Immature natural killer cell (primary cell): ENCODE data around the gene ENTPD8. TPM values are rescaled to one million over a fixed set of nuclear protein-coding genes. Genes with fewer than 3 reads are reported as not detected.
"Not testable (repeated sequence)": the region's sequence is repeated elsewhere in the genome, so short reads cannot be mapped to it uniquely, and the experiment has no call there.

Experiments
- DNase-seq, 3 donors: peaks; one replicate each; pipeline ENCODE4 v3.0.0; 2022; ENCODE audit warnings: mixed read lengths in 1 of 3
- H3K27ac Mint-ChIP-seq, 6 donors: one replicate each; pipeline ENCODE4 v1.8.0; 2020; ENCODE audit warnings: mixed read lengths in 6 of 6, mild to moderate bottlenecking in 5 of 6, inconsistent platforms in 4 of 6, moderate library complexity in 3 of 6
- H3K27me3 Mint-ChIP-seq, 3 donors: one replicate each; pipeline ENCODE4 v1.8.0; 2020 to 2021; ENCODE audit warnings: low read depth in 3 of 3, mild to moderate bottlenecking in 3 of 3, mixed read lengths in 3 of 3, moderate library complexity in 3 of 3, inconsistent platforms in 1 of 3
- H3K36me3 Mint-ChIP-seq, 3 donors: one replicate each; pipeline ENCODE4 v1.8.0; 2020; ENCODE audit warnings: mixed read lengths in 3 of 3, inconsistent platforms in 2 of 3, mild to moderate bottlenecking in 2 of 3
- H3K4me1 Mint-ChIP-seq, 2 donors: one replicate each; pipeline ENCODE4 v1.8.0; 2020; ENCODE audit warnings: inconsistent platforms in 2 of 2, mild to moderate bottlenecking in 2 of 2, mixed read lengths in 2 of 2, moderate library complexity in 1 of 2
- H3K4me3 Mint-ChIP-seq, 5 donors: one replicate each; pipeline ENCODE4 v1.8.0; 2020; ENCODE audit warnings: mild to moderate bottlenecking in 5 of 5, mixed read lengths in 5 of 5, inconsistent platforms in 3 of 5, moderate library complexity in 3 of 5
- H3K9me3 Mint-ChIP-seq, 6 donors: one replicate each; pipeline ENCODE4 v1.8.0; 2020; ENCODE audit warnings: mild to moderate bottlenecking in 6 of 6, mixed read lengths in 6 of 6, inconsistent platforms in 4 of 6, moderate library complexity in 3 of 6
- polyA plus RNA-seq, 3 donors: library from polyadenylated mRNA; unstranded; fragments of 300-500 nt; fragmentation: Illumina TruSeq; gene quantifications; one replicate each; pipeline ENCODE4 v1.2.3, GENCODE V29; 2021

Gene ENTPD8
- polyA plus RNA-seq, 3 donors from 2014 or later, result not detected

DNA sequence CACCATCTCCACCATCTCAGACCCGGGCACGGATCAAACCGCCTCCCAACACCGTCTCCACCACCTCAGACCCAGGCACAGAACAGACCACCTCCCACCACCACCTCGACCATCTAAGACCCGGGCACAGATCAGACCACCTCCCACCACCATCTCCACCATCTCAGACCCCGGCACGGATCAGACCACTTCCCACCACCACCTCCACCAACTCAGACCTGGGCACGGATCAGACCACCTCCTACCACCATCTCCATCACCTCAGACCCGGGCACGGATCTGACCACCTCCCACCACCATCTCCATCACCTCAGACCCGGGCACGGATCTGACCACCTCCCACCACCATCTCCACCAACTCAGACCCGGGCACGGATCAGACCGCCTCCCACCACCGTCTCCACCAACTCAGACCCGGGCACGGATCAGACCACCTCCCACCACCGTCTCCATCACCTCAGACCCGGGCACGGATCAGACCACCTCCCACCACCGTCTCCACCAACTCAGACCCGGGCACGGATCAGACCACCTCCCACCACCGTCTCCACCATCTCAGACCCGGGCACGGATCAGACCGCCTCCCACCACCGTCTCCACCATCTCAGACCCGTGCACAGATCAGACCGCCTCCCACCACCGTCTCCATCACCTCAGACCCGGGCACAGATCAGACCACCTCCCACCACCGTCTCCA lies 25.4 kb upstream of the ENTPD8 start:
- peaks cover 8 to 11% (median 10%) of the 10 kb centered on the region in 3 donors for H3K27me3 Mint-ChIP-seq

DNA sequence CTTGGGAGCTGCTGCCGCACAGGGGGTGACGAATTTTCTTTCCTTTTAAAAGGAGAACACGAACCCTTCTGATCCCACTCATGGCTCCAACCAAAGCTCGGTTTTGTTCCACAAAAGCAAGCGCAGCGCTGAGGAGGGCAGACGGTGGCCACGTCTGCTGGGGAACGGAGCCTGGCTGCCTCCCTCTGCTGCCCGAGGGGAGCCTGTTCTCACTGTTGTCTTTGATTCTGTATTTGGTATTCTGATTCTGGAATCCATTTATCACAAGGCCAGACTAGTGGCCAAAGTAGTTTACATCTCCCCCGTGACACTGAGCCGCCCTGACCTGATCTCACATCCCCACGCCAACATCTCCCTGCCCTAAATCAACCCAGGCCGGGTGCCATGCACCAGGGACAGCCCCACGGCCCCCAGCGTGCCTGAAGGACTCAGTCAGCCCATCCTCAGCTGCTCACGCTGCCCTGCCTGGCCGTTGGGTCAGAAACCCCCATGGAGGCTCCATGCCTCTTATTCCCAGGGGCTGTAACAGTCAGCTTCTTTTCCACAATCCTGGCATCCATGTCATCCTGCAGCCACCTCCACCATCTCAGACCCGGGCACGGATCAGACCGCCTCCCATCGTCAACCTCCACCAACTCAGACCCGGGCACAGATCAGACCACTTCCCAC lies 24.7 kb upstream of the ENTPD8 start:
- peaks cover 10 to 11% (median 11%) of the 10 kb centered on the region in 3 donors for H3K27me3 Mint-ChIP-seq
- no peaks in the 10 kb centered on the region for H3K36me3 Mint-ChIP-seq
- DNase-seq, result no peak
- H3K27ac Mint-ChIP-seq, result peak overlapping the region in 4 of 6 donors; percentile 52 to 71 (median 59)
- no peaks in the 10 kb centered on the region for H3K9me3 Mint-ChIP-seq
- H3K4me3 Mint-ChIP-seq, result no peak overlapping the region
- peaks cover 18 to 19% of the 10 kb centered on the region in 2 donors for H3K4me1 Mint-ChIP-seq

More for the DNA sequence above, 25.4 kb upstream of the ENTPD8 start:
- DNase-seq, H3K4me3 Mint-ChIP-seq, H3K36me3 Mint-ChIP-seq, H3K9me3 Mint-ChIP-seq: not testable (repeated sequence)
- Mint-ChIP-seq H3K27ac (peak overlapping the region in 4 of 6 donors; percentile 25 to 79 (median 42)), H3K4me1 (peaks cover 14 to 21% of the 10 kb centered on the region in 2 donors)

DNA sequence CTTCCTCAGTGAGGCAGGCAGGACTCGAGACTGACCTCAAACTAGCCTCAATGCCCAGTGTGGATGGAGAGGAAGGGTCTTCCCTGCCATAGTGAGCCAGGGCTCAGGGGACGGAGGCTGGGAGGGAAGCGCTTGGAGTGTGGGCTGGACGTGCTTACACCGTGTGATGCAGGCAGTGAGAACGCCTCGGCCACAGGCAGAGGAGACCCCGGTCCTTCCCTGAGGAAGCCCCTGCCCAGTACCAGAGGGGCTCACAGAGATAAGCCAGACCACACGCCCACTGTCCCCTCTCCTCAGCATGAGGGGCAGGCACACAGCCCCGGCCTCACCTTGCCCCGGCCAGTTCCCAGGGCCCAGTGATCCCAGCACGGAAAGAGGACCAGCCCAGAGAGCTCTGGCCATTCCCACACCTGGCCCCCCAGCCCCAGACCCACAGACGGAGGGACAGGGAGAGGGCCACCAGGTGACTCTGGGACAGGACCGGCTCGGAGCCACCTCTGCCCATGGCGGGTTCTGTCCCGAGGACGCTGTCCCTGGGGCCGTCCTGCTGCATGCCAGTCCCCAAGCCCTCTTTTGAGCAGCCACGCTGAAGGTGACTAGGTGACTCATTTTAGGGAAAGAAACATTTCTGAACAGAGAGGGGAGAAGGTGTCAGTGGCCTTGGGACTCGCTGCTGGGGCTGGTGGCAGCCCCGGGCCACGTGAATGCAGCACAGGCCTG lies 24.0 kb upstream of the ENTPD8 start:
- H3K9me3 Mint-ChIP-seq, result no peaks in the 10 kb centered on the region
- no peaks in the 10 kb centered on the region for H3K36me3 Mint-ChIP-seq
- no peak overlapping the region for H3K4me3 Mint-ChIP-seq
- peak overlapping the region in 2 of 6 donors; percentile 22 to 53 for H3K27ac Mint-ChIP-seq
- peaks cover 12 to 20% of the 10 kb centered on the region in 2 donors for H3K4me1 Mint-ChIP-seq
- no peak for DNase-seq
- peaks cover 10 to 11% (median 11%) of the 10 kb centered on the region in 3 donors for H3K27me3 Mint-ChIP-seq

DNA sequence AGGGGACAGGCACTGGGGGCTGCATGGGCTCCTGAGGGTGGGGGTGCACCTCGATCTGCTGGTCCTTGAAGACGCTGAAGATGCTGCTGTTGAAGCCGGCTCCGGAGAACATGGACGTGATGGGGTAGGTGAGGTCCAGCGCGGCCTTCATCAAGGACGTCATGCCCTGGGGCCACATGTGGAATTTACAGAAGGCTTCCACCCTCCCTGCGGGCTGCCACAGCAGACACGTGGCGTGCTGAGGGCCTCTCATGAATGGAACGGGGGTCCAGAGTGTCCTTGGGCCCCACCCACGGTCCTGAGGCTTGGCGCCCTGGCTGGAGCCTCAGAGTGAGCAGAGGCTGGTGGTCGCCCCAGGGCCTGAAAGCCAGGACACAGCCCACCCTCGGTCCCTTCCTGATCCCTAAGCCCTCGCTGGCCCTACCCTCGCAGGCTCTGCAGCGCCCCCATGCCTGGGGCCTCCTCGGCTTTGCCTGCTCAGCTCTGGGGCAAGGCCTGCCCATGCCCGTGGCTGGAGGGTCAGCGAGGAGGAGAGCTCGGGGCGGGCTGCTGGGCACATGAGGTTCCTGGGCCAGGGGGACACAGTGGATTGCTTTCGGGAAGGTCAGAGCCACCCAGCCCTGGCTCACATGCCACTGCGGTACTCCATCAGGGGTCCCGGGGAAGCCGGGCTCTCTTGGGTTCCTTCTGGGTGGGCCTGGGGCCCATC lies 23.3 kb upstream of the ENTPD8 start:
- H3K4me1 Mint-ChIP-seq, result peaks cover 12 to 27% of the 10 kb centered on the region in 2 donors
- peak overlapping the region in 1 of 6 donors; percentile 74 for H3K27ac Mint-ChIP-seq
- peak overlapping the region in 1 of 5 donors; percentile 29 for H3K4me3 Mint-ChIP-seq
- no peak for DNase-seq
- H3K27me3 Mint-ChIP-seq, result peaks cover 10 to 11% (median 10%) of the 10 kb centered on the region in 3 donors
- H3K9me3 Mint-ChIP-seq, result no peaks in the 10 kb centered on the region
- no peaks in the 10 kb centered on the region for H3K36me3 Mint-ChIP-seq

DNA sequence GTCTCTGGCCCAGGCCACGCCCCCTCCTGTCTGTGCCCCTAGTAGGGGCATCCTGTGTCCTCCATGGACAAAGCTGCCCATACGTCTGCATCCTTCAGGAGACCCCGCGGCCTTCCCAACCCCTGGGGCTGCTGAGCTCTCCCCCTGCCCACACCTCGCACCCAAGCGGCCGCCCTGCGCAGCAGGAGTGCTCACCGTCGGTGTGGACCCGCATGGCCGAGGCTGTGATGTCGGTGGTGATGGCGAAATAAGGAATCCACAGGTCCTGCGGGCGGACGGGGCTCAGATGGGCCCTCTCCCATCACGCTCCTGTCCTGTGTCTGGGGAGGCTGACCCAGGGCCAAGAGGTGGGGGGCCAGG lies 22.8 kb upstream of the ENTPD8 start:
- Mint-ChIP-seq H3K27ac (peak overlapping the region in 3 of 6 donors; percentile 67 to 70 (median 69)), H3K27me3 (peaks cover 10 to 11% (median 10%) of the 10 kb centered on the region in 3 donors)

DNA sequence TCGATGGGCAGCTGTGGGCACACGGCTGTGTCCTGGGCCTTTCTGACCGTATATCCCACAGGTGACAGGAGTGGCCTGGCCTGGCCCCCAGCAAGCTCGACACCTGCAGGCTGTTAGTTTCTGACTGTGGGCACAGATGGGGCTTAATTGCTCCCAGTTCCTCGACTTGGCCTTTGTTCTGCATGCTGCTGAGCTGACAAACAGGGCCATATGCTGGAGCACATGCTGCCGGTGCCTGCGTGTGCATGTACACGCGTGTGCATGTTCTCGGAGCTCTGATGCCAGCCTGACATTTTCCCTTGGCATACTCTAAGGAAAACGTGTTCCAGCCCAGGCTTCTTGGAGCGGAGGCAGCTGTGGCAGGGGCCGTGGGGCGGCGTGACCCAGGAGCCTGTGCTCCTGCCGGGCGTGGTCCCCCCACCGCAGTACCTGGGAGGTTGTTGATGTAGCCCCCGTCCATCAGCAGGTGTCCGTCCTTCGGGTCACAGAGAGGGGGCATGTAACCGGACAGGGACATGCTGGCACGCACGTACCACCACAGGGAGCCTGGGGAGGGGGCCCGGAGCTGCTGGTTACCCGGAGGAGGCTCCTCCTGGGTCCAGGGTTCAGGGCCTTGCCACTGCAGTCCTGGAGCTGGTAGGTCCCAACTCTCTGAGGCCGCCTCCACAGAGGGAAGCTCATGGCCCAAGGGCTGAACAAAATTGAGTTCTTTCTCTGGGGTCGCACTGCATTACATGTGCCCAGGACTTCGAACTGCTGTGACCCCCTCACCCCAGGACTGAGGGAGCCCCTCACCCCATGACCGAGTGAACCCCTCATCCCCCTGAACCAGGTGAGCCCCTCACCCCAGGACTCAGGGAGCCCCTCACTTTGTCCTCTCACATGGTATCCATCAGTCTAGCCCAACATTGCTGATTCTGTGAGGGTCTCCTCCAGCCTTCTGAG lies 22.1 kb upstream of the ENTPD8 start:
- Mint-ChIP-seq H3K36me3 (no peaks in the 10 kb centered on the region), H3K9me3 (no peaks in the 10 kb centered on the region), H3K27me3 (peaks cover 8 to 11% (median 9%) of the 10 kb centered on the region in 3 donors), H3K27ac (peak overlapping the region; percentile 16 to 92 (median 84)), H3K4me1 (peaks cover 9 to 27% of the 10 kb centered on the region in 2 donors), H3K4me3 (peak overlapping the region in 3 of 5 donors; percentile 30 to 57 (median 55))
- no peak for DNase-seq

More for the DNA sequence above, 22.8 kb upstream of the ENTPD8 start:
- Mint-ChIP-seq H3K9me3 (no peaks in the 10 kb centered on the region), H3K4me3 (no peak overlapping the region), H3K36me3 (no peaks in the 10 kb centered on the region), H3K4me1 (peaks cover 9 to 27% of the 10 kb centered on the region in 2 donors)
- no peak for DNase-seq

DNA sequence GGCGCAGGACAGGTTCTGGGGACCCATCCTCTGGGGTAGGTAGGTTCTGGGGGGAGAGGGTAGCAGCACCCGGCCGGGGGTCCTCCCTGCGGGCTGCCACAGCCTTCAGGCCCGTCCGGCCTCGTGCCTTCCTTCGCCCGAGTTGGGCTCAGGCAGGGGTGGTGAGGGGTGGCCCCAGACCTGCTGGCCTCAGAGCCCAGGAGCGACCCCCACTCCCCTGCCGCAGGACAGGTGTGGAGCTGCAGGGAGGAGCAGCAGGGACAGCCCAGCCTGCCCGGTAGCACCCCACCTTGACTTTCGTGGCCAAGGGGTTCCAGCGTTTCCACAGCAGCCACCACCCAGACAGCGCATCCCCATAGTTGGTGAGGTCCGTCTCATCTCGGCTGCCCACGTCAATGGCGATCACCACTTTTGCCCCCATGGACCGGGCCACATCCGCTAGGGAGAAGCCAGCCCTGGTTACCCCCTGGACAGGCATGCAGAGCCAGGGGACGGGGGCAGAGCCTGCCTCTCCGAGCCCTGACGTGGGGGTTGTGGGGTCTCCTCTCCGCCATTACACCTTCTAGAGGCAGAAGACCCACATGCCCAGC lies 21.3 kb upstream of the ENTPD8 start:
- Mint-ChIP-seq H3K4me1 (peaks cover 9 to 29% of the 10 kb centered on the region in 2 donors), H3K9me3 (no peaks in the 10 kb centered on the region), H3K36me3 (no peaks in the 10 kb centered on the region), H3K27me3 (peaks cover 5 to 11% (median 7%) of the 10 kb centered on the region in 3 donors), H3K4me3 (peak overlapping the region in 3 of 5 donors; percentile 55 to 65 (median 57)), H3K27ac (peak overlapping the region in 5 of 6 donors; percentile 73 to 96 (median 93))
- peak in 1 of 3 donors; percentile 9 for DNase-seq

DNA sequence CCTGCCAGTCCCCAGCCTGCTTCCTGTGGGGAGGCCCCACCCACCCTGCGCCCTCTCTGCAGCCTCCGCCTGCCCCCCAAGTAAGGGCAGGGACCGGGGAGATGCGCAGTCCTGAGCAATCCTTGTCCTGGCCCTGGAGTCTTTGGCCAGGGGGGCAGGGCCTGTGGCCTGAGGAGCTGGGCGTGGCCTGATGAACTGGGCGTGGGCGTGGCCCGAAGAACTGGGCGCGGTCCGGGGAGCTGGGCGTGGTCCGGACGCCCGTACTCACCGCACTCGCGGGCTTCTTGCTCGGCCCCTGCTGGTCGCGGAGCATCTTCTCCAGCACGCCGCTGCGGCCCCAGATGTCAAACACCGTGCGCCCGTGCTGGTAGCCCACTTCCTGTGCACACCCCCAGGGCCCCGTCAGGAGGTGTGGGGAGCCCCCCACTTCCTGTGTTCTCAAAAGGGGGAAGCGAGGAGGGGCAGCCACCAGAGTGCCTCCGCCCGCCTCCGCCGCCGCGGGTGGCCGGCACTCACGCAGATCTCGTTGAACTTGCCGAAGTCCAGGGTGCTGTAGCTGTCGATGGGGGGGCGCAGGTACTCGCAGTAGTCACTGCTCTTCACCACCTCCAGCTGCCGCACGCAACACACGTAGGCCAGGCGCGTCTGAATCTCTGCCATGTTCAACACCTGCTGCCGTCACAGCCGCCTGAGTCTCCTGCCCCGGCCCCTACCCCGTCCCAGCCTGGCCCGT lies 20.7 kb upstream of the ENTPD8 start:
- Mint-ChIP-seq H3K4me1 (peaks cover 9 to 31% of the 10 kb centered on the region in 2 donors), H3K9me3 (no peaks in the 10 kb centered on the region), H3K27ac (peak overlapping the region; percentile 72 to 96 (median 92)), H3K4me3 (peak overlapping the region; percentile 62 to 76 (median 74)), H3K36me3 (no peaks in the 10 kb centered on the region), H3K27me3 (peaks cover 5 to 11% (median 7%) of the 10 kb centered on the region in 3 donors)
- DNase-seq, result peak; percentile 98

DNA sequence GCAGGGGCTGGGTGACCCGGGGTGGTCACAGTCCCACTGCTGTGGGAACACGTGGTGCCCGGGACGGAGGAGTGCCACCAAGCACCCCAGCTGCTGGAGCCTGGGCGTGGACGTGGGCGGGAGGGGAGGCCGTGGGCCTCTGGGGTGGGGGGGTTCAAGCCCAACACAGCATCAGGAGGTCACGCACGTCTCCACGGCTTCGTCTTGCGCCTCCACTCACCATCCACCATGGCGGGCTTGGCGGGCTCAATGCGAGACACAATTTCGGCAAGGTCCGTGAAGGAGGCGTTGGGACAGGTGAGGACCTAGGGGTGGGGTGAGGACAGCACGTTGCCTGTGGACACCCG lies 20.1 kb upstream of the ENTPD8 start:
- H3K36me3 Mint-ChIP-seq, result no peaks in the 10 kb centered on the region
- H3K9me3 Mint-ChIP-seq, result no peaks in the 10 kb centered on the region
- peaks cover 9 to 33% of the 10 kb centered on the region in 2 donors for H3K4me1 Mint-ChIP-seq
- peak overlapping the region in 5 of 6 donors; percentile 62 to 96 (median 73) for H3K27ac Mint-ChIP-seq
- peaks cover 5 to 11% (median 7%) of the 10 kb centered on the region in 3 donors for H3K27me3 Mint-ChIP-seq
- peak overlapping the region; percentile 32 to 74 (median 64) for H3K4me3 Mint-ChIP-seq
- no peak for DNase-seq

DNA sequence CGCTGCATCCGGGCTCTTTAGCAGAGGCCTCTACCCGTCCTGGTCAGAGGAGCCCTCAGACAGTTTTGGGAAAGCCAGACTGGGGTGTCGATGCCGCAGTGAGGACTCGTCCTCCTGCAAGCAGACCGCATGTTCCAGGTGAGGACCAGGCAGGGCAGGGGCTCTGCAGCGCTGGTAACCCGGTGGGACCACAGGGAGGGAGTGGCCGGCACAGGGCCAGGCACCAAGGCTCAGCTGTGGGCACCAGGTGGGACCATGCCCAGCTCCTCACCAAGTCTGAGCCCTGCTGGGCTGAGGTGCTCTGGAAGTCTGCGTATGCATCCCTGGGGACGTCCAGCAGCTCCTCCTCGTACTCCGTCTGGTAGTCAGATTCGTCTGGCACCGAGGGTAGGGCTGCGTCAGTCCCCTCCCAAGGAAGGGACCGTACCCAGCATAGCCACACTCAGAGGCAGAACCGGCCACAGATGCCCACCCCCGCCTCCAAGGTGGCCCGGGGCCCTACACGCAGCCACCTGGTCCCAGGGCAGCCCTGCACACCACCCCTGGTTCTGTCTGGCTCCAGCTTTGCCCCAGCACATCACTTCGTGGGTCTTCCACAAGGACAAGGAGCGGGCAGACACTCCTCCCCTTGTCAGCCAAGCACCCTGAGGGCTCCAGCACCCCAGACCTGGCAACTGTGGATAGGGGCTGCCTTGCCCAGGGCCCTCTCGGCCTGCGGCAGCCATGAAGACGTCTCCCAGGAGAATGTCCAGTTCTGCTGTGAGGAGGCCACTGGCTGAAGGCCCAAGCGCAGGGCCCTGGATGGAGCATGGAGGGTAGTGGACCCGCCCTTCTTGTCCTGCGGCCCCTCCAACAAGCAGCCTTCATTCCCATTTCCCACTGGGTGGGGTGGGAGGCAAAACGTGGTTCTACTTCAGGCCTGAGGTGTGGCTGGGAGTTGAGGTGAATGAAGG lies 19.5 kb upstream of the ENTPD8 start:
- H3K27ac Mint-ChIP-seq, result peak overlapping the region in 5 of 6 donors; percentile 62 to 96 (median 73)
- no peaks in the 10 kb centered on the region for H3K36me3 Mint-ChIP-seq
- peaks cover 9 to 37% of the 10 kb centered on the region in 2 donors for H3K4me1 Mint-ChIP-seq
- DNase-seq, result no peak
- H3K27me3 Mint-ChIP-seq, result peaks cover 5 to 11% (median 7%) of the 10 kb centered on the region in 3 donors
- peak overlapping the region; percentile 18 to 65 (median 61) for H3K4me3 Mint-ChIP-seq
- H3K9me3 Mint-ChIP-seq, result no peaks in the 10 kb centered on the region
